Tibial nerve (tissue), 4 donors: ENCODE data around the gene ZNF385C.

Experiments
- EP300 ChIP-seq, 2 donors: sonication (generic); formaldehyde crosslinking; IDR thresholded peaks; one replicate each; pipeline ENCODE4 v1.6.1; 2017; ENCODE audit warnings: antibody characterized with exemption in 2 of 2, mild to moderate bottlenecking in 1 of 2
- POLR2A ChIP-seq, 2 donors: fragments of 450-650 bp; IDR thresholded peaks; one replicate each; pipeline ENCODE4 v1.6.1; 2017; ENCODE audit warnings: antibody characterized with exemption in 2 of 2, mild to moderate bottlenecking in 2 of 2, moderate library complexity in 2 of 2
- TF ChIP-seq, protein P1 (sequence below), 5 experiments: fragments of 200-600 bp in 3 of 5; fragments of 450-650 bp in 2 of 5; sonication (generic) in 3 of 5; IDR thresholded peaks; one replicate each; pipeline ENCODE4 v1.5.1; 2016 to 2019; ENCODE audit warnings: antibody characterized with exemption in 5 of 5, mild to moderate bottlenecking in 3 of 5, moderate library complexity in 2 of 5

DNA sequence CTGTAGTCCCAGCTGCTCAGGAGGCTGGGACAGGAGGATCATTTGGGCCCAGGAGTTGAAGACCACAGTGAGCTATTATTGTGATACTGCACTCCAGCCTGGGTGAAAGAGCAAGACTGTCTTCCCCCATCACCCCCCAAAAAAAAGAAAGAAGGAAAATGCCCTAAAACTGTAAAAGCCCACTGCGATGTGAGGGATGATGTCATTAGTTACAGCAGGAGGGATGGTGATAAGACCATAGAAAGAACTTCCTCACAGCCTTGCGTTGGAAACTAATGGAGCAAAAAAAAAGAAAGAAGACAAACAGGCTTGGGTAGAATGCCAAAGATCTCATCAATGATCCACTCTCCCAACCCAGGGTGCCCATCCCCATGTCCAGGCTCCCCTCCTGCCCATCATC is 18.7 kb downstream of the ZNF385C start:
- TF ChIP-seq, protein P1, sequence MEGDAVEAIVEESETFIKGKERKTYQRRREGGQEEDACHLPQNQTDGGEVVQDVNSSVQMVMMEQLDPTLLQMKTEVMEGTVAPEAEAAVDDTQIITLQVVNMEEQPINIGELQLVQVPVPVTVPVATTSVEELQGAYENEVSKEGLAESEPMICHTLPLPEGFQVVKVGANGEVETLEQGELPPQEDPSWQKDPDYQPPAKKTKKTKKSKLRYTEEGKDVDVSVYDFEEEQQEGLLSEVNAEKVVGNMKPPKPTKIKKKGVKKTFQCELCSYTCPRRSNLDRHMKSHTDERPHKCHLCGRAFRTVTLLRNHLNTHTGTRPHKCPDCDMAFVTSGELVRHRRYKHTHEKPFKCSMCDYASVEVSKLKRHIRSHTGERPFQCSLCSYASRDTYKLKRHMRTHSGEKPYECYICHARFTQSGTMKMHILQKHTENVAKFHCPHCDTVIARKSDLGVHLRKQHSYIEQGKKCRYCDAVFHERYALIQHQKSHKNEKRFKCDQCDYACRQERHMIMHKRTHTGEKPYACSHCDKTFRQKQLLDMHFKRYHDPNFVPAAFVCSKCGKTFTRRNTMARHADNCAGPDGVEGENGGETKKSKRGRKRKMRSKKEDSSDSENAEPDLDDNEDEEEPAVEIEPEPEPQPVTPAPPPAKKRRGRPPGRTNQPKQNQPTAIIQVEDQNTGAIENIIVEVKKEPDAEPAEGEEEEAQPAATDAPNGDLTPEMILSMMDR (IDR thresholded peaks at IDR 0.05) = no peak
- TF ChIP-seq EP300 (IDR thresholded peaks at IDR 0.05) (no peak), POLR2A (IDR thresholded peaks at IDR 0.05) (no peak)
